GM19238 (cell line): ENCODE data around the gene ST6GALNAC3.
"Not testable (repeated sequence)": the region's sequence is repeated elsewhere in the genome, so short reads cannot be mapped to it uniquely, and the experiment has no call there.

ENCODE experiments used
- DNase-seq: peaks from one replicate; pipeline ENCODE4 v3.0.0; 2011; ENCODE audit warnings: low spot score; ENCODE audit not compliant: insufficient read length

The ST6GALNAC3 gene

GRCh38 chr1:76335882-76336281, 261.3 kb downstream of the ST6GALNAC3 start:
- no peak for DNase-seq

- no peak for DNase-seq
These were observed 262.4 kb downstream of the ST6GALNAC3 start for GRCh38 chr1:76336931-76337371.

- DNase-seq, result no peak
These were observed 263.1 kb downstream of the ST6GALNAC3 start for GRCh38 chr1:76337542-76338219.

GRCh38 chr1:76340056-76340455, 265.5 kb downstream of the ST6GALNAC3 start:
- DNase-seq, result no peak

DNA sequence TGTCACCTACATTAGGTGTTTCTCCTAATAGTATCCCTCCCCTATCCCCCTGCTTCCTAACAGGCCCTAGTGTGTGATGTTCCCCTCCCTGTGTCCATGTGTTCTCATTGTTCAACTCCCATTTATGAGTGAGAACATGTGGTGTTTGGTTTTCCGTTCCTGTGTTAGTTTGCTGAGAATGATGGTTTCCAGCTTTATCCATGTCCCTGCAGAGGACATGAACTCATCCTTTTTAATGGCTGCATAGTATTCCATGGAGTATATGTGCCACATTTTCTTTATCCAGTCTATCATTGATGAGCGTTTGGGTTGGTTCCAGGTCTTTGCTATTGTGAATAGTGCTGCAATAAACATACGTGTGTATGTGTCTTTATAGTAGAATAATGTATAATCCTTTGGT, 267.3 kb downstream of the ST6GALNAC3 start:
- DNase-seq, result not testable (repeated sequence)

GRCh38 chr1:76343356-76343755, 268.8 kb downstream of the ST6GALNAC3 start:
- no peak for DNase-seq

DNA sequence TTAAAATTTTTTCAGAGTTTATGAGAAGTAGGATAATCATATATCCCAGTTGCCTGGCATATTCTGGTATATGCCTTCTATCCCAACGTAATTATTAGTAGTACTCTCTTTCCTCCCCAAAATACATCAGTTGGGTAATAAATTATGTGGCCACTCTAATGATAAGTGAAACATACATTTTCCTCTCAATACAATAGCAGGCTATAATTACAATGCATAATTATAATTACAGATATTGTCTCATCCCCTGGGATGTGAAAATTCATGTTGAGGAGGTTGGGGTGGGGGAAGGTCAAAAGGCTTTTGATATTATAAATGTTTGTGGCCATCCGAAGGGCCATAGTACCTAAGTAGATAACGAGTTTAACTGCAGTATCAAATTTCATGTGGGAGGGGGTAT, 277.1 kb downstream of the ST6GALNAC3 start:
- no peak for DNase-seq

DNA sequence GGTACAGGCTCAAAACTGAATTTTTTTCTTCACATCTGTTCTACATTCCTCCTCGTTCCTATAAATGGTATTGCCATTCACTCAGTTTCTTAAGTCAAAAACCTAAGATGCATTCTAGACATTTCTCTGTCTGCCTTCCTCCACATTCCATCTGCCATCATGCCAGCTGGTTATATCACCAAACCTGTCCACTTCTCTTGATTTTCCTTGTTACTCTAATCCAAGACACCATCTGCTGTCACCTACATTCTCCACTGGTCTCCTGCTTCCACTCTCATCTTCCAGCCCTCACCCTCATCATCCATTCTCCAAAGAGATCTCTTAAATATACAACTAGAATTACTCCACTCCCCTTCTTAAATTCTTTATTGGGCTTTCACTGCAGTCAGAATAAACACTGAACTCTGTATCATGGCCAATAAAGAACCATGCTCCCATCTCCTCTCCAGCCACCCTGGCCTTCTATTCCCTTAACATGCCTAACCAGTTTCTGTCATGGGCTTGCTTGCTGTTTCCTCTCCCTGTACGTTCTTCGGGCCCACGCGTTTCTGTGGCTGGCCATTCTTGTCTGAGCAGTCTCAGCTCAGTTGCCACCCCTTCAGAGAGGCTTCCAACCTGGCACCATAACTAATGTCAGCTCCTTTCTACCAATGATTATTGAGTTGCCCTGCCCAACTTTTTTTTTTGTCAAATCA, 278.3 kb downstream of the ST6GALNAC3 start:
- DNase-seq, result no peak

DNA sequence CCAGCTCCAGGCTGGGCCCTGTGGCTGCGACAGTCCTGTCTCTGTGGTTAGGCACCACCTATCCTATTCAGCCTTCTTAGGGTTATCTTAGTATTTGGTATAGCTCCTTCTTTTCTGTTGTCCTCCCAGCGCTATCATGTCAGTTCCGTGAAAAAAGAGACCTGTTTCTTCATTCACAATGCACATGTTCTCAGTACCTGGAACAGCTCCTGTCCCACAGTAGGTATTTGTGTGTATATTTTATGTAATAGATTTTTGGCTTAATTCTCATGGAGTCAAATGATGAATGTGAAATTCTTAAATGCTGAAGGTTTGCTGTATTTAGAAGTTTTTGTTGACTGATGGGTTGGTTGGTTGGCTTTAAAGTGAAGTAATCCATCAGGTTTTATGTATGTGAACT, 279.7 kb downstream of the ST6GALNAC3 start:
- DNase-seq, result no peak

- DNase-seq, result no peak
These were observed 292.2 kb downstream of the ST6GALNAC3 start for GRCh38 chr1:76366726-76367125.

GRCh38 chr1:76371941-76372340, 297.4 kb downstream of the ST6GALNAC3 start:
- no peak for DNase-seq

- DNase-seq, result no peak
These were observed 299.5 kb downstream of the ST6GALNAC3 start for GRCh38 chr1:76374086-76374485.

GRCh38 chr1:76377247-76377646, 302.7 kb downstream of the ST6GALNAC3 start:
- DNase-seq, result no peak

DNA sequence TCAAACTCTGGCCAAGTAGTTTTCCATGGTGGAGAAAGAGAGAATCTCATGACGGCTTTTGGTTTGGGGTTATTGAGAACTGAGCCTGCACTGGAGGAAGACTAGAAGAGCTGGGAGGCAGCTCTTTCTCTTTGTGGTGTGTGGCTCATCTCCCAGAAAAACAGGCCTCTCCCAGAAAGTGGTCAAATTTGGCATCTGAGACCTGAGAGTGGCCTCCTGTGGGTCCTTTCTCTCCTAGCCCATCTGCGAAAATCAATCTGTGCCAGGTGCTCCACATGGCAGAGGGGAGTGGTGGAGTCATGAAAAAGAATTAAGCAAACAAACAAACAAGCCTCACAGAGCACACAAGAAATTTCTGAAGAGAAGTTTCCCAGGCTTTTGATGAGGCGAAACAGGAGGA, 305.0 kb downstream of the ST6GALNAC3 start:
- no peak for DNase-seq

- no peak for DNase-seq
These were observed 307.0 kb downstream of the ST6GALNAC3 start for GRCh38 chr1:76381450-76382097.

DNA sequence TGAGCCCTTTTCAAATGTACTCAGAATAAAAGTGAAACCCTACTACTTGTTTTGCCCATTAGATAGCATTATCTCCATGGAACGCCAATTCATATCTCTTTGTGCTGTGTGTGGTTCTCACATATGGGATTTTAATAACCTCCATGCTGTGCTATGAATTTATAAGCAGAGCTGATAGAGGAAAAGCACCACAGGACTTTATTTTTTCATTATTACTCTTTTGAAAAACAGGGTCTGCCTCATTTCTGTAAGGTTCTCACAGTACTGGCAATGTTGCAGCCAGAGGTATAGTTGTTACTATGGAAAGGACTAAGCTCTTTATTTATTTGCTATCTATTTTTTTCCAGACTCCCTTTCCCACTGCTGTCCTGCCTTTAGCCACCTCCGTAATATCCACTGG, 313.7 kb downstream of the ST6GALNAC3 start:
- no peak for DNase-seq

GRCh38 chr1:76390456-76390855, 315.9 kb downstream of the ST6GALNAC3 start:
- no peak for DNase-seq

DNA sequence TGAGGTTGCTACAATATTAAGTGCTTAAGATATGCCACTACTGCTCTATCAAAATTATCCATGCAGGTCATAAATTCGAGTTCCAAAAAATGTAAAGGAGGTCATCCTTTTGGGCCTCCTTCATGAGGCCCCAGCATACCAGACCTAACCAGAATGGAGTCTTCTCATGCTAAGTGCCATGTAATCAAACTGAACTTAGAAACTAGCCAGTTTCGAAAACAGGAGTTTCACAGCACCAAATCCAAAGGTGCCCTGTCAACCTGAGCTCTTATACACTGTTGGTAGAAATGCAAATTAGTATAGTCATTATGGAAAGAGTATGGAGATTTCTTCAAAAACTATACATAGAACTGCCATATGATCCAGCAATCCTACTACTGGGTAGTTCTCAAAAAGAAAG, 320.5 kb downstream of the ST6GALNAC3 start:
- DNase-seq, result no peak

DNA sequence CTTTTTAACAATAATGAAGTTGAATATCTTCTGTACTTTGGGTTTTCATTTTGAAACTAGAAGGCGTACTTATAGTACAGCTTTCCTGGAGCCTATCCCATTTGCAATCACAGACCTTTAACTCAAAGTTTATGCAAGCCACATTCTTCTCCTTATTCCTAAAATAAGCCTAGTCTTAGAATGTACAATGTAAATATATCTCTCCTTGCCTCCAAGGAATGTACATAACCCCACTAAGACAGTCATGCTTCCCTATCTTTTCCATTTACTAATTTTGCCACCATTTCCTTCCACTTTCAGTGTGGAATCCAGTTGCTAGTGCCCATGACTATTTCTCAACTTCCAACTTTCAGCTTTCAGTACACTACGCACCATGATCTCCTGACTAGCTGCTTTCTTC, 327.6 kb downstream of the ST6GALNAC3 start:
- no peak for DNase-seq

GRCh38 chr1:76408303-76408702, 333.8 kb downstream of the ST6GALNAC3 start:
- no peak for DNase-seq

GRCh38 chr1:76410499-76410898, 336.0 kb downstream of the ST6GALNAC3 start:
- DNase-seq, result no peak

DNA sequence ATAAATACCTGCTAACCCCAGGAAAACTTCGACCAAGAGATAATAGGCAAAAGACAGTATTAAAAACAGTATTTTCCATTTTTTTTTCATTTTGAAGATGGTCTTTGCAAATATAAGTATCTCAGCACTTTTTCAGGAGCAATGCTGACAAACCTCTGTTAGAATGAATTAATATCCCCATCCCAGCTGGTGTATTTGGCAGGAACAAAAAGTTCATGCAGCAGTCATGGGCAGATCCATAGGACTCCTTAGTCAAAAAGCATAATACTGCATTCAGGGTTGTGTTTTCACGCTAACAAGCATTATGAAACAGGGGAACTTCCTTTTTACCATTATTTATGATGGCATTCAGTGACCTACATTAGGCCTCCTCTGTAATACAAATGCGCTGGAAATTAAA, 344.0 kb downstream of the ST6GALNAC3 start:
- DNase-seq, result no peak

DNA sequence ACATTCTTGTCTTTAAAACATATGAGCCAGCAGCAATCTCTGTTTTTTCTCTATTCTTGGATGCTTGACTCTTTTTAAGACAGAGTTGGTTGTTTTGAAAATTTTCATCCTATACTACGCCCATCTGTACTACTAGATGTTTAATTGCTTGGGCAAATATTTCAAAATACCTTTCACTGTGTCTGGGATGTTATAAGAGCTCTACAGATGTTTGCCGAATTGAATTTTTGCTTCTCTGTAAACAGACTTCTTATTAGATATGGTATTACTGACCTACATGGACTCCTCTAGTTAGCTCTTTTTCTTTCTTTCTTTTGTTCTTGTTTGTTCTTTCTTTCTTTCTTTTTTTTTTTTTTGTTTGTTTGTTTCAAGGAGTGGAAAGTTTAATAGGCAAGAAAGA, 345.1 kb downstream of the ST6GALNAC3 start:
- no peak for DNase-seq
